ENCODE results near the gene ITGB7.

Gene ITGB7

DNA sequence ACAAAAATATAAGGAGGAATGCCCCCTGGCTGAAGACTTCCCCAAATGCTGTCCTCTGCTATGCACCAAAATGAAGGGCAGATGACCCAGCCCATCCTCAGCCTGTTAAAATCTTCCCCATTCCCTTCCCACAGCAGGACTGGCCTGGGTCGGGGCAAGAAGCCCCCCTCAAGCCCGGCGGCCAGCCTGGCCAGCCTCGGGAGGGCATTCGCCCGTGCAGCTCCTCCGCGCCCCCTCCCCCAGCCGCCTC is 24.5 kb upstream of the ITGB7 start:
- no peak for DNase-seq

DNA sequence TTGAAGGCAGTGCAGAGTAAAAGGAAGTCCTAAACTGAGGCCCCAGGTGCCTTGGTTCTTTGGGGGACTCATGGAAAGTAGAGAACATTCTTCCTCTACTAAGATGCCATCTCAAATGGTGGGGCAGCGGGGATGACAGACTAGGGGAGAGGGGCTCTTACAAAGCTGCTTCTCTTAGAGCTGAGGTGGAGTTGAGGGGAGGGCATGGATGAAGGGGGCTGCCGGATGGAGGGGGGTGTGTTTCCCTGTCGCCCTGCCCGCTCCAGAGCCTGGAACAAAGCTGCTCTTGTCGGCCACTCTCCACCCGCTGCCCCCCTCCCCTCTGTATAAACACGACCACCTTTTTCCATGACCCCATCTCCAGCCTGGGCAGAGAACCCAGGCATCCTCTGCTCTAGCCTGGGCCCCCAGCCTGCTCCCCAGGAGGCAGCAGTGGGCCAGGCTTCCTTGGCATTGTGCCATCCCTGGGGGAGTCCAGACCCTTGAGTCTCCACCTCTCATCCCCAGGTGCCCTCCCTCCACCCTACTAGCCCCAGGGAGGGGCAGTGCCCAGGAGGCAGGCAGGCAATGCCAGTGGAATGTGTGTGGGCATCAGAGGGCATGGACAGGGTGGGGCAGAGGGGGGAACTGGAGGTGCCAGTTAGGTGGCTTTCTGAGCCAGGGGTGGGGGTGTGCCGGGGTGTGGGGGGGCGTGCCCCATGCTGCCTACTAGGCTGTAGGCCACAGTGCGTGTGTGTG is 23.2 kb upstream of the ITGB7 start:
- DNase-seq = no peak

DNA sequence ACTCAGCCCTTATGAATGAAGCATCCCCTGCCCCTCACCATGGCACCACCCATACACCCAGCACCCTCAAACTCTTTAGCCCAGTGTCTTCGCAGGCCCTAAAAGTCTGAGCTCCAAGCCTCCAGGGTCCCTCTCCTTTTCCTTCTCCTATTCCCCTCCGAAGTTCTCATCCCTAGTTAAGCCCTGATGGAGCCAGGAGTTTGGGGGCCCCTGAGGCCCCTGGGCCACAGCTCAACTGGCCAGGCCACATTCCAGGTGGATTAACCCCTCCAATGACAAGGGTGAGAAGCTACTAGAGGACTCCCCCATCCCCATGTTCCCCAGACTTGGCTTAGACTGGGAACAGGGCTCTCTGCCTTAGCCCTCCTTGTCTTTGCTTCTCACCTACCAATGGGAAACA is 22.4 kb upstream of the ITGB7 start:
- no peak for DNase-seq

DNA sequence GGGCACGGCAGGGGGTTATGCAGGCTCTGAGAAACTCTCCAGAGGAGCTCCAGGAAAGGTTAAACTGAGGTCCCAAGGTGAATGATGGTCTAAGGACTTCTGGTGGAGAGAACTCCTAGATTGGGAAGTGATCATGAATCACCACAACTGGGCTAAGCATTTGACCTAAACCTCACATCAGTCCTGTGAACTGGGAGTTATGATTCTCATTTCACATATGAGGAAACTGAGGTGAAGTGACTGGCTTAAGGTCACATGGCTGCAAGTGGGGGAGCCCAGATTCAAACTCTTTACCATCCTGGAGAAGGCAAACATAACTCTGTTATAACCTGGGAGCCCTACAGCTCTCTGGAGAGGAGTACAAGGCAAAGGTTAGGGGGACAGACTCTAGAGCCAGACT is 20.8 kb upstream of the ITGB7 start:
- no peak for DNase-seq

DNA sequence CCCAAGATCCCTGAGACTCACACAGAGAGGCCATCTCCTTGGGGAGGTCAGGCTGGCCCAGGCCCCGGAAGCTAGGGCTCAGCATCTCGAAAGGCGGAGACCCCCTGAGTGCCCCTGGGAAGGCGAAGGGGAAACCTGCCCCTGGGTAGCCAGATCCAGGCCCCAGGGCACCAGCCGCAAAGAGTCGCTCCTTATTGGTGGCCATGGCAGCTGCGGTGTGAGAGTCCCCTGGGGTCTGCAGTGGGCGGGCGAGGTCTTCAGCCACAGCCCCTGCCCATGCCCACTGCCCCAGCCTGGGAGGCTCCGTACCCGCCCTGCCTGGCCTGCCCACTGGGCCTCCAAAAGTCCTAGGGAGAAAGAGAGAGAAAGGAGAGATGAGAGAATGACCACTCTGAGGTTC is 20.3 kb upstream of the ITGB7 start:
- DNase-seq = no peak

DNA sequence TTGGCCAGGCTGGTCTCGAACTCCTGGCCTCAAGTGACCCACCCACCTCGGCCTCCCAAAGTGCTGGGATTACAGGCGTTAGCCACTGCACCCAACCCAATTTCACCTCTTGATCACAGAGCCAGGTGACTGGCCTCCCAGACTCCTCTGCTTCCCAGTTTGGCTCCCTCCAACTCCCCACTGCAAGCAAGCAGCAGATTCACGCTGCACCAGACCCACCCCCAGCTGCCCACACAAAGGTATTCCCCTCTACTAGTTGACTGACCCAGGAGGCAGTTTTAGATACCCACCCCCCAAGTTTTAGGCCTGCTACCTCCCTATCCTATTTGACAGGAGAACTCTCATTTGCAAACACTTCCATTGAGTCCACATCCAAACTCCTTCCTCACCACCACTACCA is 19.8 kb upstream of the ITGB7 start:
- DNase-seq = no peak

DNA sequence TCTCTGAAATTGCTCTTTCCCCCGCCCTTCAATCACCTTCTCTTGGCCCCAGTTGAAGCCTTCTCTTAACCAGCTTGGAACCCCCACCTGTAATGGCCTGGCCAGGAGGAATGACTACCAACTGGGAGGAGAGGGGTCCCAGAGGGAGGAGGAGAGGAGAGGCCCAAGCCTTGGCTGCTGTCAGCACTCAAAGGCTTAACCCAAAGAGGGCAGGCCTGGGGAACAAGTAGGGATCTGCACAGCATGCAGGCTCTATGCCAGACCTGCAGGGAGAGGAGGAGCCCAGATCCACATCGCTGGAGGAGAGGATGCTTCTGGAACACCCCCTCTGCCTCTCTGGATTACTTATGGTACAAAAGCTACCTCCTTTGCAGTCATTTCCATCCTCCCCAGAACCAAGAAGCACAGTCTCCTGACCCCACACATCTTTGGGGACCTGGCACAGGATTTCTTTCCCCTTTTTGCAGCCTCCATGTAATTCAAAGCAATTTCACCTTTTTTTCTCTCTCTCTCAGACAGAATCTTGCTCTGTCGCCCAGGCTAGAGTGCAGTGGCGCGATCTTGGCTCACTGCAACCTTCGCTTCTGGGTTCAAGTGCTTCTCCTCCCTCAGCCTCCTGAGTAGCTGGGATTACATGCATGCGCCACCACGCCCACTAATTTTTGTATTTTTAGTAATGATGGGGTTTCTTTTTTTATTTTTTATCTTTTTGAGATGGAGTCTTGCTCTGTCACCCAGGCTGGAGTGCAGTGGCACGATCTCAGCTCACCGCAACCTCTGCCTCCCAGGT is 18.8 kb upstream of the ITGB7 start:
- DNase-seq = no peak

DNA sequence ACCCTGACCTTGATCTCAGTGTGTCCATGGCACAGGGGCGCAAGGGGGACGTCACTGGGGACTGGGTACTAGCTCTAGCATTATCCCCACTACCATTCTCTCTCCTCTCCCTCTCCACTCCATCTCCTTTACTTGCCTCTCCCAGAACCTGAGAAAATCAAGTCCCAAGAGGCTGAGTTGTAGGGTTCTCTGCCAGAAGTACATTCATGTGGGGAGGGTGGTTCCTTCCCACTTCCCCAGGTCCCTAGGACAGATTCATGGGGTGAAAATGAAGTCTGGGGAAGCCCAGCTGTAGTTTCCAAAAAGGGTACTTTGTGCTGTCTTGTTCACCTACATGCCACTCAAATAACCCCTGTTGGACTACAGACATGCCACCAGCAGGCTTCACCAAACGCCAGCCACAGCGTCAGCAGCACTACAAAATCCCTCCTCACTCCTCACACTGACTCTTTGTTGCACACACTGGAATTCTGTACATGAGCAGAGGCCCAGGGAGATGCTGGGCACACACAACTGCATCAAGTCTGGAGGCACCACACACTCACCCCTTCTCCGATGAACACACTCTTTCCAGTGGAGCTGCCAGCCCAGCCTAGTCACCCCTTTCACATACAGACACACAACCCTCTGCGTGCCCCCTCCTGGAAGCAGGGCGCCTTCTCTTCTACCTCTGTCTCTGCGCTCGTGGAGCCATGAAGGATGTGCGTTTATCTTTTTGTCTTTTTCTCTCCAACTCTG is 18.0 kb upstream of the ITGB7 start:
- no peak for DNase-seq

DNA sequence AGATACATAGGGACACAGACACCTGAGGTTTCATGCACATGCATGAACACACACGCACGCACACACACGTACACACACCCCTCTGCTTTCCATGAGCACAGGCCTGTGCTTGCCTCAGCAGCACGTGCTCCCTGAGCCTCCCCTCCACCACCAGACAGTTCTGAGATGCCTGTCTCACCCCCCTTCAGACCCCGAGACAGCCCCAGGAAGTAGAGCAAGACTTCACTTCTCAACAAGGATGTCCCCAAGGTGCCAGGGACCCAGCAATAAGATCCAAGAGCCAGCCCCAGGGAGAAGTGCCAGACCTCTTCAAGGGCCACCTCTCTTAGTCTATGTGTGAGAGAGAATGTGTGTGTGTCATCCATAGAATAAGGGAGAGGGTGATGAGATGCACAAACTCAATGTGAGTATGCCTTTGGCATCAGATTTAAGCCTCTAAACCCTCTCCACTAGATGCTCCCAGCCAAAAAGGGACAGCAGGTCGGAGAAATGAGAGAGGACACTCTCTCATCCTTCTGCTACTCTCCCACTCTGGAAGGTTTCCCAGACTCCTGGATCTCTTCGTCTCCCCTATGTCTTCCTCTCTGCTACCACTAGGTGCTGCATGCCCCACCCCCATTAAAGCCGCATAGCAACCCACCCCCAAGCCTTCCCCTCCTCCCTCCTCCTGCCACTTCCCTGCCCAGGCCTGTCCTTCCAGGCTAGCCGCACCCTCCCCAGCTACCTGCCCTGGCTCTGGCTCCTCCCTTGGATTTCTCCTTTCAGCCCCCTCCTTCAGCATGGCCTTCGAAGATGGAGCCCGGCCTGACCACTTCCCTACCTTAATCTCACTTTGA is 17.2 kb upstream of the ITGB7 start:
- DNase-seq = no peak

DNA sequence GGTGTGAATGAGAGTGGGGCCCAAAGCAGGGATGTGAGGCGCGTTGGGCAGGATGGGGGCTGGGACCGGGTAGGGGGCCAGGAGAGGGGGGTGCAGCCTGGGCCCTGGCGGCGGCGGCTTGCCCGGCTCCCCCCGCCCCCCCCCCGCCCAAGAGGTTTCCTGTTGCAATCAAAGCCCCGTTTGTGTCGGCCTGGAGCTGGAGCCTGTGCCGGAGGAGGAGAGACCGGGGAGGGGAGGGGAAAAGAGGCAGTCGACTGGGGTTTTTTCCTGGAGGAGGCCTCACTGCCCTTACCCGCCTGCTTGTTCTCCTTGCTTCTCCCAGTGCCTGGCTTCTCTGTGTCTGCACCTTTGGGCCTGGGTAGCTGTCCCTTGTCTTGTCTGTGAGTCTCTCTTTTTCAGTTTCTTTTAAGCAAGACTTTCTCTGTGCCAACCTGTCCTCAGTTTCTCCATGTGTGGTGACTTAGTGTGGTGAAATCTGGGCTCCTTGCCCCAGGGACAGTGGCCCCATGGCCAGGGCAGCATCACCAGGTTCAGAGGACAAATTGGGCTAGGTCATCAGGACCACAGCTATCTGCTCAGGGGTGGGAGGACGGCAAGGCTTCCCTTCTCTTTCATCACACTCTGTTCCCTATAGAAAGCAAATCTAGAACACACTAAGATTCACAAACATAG is 16.5 kb upstream of the ITGB7 start:
- no peak for DNase-seq

DNA sequence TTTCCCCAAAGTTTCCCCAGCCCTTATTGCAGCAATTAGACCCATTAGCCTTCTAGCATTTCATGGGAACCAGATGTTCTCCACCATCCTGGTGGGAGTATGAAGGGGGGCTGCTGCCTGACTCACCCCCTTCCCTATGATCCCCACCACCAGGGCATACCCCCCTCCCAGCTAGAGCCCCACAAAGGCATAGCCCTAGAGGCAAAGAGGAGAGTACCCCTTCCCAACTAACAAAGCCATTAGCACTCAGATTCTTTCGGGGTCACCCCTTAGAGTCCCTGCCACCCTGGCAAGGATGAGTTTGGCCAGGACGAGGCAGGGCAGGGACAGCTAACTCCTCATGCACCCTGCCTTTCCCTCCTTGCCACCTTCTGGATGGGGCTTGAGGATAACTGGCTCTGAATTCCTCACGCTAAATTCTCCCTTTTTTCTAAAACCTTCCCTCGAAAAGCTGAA is 15.8 kb upstream of the ITGB7 start:
- DNase-seq = no peak

DNA sequence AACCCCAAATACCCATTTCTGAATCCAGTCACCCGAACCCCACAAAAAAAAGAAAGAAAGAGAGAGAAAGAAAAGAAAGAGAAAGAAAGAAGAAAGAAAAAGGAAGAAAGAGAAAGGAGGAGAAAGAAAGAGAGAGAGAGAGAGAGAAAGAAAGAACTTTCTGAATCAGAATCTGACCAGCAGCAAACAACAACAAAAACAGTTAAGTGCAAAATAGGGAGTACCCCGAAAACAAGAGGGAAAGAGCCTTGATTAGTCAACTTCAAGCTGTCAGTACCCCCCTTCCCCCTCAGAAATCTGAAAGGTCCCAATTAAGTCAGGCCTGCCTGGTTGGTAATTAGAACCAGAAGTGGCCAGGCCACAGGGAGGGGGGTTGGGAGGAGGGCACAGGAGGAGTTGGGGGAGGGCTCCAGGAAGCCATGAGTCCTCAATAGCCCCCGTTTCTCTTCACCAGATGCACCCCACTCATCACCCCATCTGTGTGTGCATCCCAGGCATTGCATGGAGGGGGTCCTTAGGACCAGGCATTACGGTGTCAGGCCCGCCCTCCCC is 15.2 kb upstream of the ITGB7 start:
- DNase-seq = no peak

DNA sequence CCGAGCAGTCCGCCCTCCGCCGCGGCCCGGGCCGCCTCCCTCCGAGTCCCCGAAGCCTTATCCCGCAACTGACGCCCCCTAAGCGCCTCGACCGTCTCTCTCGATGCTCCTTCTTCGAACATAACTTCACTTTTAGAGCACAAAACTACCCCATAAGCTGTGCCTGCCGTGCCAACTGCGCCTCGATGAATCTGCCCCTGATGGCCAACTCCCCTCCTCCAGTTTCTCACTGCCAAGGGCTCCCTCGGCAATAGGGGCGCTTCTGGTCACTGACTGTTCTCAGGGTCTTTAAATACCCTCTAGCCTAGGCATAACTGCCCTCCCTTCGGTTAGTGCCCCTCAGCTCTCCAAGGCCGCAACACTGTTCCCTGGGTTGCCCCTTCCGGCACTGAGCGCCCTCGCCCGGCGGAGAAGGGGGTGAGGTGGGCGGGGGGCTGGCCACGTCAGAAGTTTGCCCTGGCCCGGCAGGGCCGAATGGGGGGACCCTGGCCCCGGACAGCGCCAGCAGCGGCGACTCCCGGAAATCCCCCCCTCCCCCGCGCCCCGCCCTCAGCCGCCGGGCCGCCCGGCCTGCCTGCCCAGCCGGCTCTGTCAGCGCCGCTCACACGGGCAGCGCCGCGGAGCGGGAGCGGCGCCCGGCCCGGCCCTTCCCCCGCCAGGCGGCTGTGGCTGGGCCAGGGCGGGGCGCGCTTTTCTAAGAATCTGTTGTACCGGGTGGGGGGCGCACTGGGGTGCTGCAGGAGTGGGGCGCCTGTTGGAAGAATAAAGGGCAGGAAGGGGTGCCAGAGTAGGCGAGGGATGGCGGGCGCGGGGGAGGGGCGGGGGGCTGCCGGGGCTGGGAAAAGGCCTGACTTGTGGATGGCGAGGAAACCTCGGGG is 14.4 kb upstream of the ITGB7 start:
- peak in 1 of 4 experiments; percentile 30 for DNase-seq

DNA sequence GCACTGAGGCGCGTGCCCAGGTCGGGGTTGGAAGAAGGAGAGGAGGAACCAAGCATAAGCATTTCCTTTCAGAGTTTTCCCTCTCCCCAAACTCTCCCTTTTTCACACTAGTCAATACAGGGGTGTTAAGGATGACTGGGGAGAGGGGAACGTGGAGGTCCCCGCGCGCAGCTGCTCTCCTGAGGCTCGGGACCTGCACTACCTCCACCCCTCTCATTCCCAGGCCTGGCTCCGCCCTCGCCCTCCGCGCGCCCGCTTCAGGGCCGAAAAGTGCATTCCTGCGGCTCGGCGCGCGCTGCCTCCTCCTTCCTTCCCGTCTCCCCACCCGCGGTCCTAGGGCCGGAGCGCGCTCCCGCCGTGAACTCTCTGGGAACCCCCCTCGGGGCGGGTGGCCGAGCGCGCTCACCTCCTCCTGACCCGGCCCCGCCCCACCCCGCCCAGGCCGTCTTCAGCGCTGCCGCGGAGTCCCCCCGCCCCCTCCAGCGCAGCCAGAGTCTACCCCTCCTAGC is 13.7 kb upstream of the ITGB7 start:
- peak; percentile 53 to 68 (median 62) for DNase-seq

DNA sequence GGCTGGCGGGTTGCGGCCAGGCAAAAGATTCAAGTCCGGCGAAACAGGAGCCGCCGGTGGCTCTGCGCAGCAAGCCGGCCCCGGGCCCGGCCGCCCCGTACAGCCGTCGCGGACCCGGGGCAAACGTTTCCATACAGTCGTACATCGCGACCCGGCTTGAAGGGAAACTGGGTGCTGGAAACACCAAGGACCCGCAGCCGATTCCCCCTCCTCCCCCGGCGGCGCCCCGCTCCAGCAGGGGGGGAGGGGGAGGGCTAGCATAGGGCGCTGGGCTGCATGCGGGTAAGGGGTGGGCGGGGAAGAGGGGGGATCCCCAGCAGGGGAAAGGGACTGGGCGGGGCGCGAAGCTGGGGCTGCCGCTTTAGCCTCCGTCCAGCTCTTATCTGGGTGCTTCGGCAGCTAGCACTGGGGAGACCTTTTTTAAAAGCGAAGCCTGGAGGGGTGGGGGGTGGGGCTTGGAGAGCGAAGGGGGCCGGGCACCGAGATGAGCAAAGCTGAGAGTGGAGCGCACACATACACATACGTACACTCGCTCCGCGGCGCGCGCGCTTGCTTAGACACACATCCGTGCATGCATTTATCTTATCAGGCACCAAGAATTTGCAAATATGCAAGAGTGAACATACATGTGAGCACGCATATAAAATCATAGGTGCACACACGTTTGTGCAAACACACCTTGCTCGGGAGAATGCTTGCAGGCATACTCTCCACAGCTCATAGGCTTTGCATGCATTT is 13.1 kb upstream of the ITGB7 start:
- DNase-seq = peak; percentile 37 to 74 (median 64)

DNA sequence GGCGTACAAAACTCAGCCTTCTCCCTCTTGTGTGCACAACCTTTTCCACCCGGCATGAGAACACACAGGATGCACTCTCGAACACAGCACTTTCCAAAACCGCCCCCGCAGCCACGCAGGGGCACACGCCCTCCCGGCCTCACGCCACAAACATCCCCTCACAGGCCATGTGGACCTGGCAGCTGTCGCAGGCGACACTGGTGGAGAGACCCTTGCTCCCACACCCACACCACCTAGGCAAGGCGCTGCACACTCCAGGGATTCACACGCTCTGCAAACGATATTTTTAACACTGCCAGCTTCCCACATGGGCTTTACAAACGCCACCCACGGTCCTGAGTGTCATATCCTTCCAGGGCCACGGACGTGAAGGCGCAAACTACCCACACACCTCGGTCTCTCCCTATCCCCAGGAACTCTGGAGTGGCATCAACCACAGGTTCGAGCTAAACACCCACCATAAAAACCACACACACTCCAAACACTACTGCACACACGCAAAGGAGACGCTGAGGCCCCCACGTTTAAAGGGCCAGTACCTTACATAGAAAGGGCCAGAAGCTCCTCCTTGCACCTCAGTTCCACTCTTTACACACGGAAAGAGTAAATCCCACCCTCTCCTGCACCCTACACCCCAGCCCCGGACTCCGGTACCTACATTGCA is 12.4 kb upstream of the ITGB7 start:
- peak in 1 of 4 experiments; percentile 16 for DNase-seq

DNA sequence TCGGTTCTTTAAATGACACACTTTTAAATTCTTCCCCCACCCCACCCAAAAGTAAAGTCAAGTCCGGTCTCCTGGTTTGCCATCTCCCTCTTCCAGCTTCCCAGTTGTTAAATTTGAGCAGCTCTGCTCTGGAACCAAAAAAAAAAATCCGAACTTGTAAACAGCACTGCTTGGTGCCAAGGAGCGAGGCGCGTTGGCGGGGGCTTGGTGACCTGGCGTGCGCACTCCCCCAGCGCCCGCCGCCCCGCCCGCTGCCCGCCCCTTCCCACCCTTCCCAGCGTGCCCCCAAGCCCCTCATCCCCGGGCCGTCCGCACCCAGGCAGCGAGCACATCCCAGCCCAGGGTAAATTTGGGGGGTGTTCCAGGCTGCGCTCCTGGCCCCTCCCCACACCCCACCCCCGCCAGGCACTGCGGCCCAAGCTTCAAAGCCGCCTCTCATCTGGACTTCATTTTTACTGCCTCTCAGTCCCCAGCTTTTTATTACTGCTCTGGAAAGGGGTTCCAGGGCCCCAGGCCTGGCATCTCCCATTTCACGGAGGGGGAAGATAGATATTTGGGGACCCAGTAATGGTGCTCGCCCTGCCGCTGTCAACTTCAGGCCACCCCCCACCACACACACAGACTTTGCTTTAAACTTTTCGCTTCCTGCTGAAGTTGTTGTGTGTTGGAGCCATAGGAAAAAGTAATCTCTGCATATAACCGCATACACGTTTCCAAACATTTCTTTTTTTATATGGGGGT is 11.7 kb upstream of the ITGB7 start:
- DNase-seq = no peak

DNA sequence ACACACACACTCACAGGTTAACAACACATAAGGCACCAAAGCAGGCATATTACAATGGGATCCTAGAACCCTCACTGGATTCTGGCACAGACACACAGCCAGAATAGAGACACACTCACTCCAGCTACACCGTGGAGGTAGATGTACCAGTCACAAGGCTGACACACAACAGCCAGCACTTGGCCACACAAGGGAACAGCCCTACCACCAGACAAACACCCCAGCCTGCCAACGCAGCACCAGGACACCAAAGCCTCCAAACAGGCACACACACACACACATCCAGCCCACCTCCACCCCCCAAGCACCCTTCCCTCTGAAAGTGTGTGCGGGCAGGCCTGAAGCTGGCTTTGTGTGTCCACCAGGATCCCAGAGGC is 10.9 kb upstream of the ITGB7 start:
- no peak for DNase-seq
